Epithelial cell of proximal tubule (primary cell): Measurements from ENCODE around the gene CFAP57. TPM values are rescaled to one million over a fixed set of nuclear protein-coding genes. Genes with fewer than 3 reads are reported as not detected.

Experiments
- DNase-seq: peaks from one replicate; pipeline ENCODE4 v3.0.0-alpha.2; 2011; ENCODE audit warnings: low read depth
- H3K4me3 ChIP-seq: 2 replicates; pipeline ENCODE4 v1.5.1; 2011; ENCODE audit warnings: low read depth, mild to moderate bottlenecking, low read length
- total RNA-seq: library from RNA; depleted of rRNA; stranded (reverse); fragments of >200 nt; gene quantifications from 2 replicates; pipeline ENCODE4 v1.2.3, GENCODE V29; 2015
- TF ChIP-seq, protein P1 (sequence below): conservative IDR thresholded peaks from 2 replicates; pipeline ENCODE4 v1.5.1; 2012; ENCODE audit warnings: low read depth, mild to moderate bottlenecking, low read length

Gene CFAP57
- total RNA-seq, 1 donor from 2014 or later, result 0.46 TPM

DNA sequence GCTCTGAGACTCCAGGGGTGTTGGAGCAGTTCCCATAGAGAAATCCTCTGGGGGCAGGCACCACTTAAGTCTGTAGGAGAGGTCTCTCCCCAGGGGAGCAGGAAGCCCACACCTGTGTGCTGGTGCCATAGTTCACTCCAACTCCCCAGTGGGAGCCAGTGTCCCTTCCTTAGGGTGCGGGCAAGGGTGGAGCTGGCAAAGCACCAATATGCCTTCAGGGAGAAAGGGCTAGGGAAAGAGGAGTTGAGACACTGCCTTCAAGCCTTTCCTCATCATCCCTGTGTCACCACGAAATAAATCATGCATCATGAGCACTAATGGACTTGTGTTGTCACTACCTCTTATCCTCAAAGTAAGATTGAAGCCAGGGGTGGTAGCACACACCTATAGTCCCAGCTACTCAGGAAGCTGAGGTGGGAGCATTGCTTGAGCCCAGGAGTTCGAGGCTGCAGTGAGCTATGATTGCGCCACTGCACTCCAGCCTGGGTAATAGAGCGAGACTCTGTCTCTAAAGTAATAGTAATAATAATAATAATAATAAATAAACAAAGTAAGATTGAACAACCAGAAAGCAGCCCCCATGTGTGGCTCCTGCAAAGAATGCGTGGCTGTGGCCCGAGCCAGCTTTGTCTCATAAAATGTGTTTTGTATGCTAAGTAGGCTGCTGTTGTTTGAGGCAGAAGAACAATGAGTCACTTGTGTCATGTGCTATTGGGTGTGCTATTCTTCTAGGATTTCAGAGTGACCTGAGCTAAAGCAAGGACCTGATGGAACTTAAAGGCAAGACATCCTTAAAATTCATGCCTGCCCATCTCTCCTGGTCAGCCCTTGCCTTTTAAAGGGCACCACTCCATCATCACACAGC lies 122.0 kb downstream of the CFAP57 start:
- TF ChIP-seq, protein P1, sequence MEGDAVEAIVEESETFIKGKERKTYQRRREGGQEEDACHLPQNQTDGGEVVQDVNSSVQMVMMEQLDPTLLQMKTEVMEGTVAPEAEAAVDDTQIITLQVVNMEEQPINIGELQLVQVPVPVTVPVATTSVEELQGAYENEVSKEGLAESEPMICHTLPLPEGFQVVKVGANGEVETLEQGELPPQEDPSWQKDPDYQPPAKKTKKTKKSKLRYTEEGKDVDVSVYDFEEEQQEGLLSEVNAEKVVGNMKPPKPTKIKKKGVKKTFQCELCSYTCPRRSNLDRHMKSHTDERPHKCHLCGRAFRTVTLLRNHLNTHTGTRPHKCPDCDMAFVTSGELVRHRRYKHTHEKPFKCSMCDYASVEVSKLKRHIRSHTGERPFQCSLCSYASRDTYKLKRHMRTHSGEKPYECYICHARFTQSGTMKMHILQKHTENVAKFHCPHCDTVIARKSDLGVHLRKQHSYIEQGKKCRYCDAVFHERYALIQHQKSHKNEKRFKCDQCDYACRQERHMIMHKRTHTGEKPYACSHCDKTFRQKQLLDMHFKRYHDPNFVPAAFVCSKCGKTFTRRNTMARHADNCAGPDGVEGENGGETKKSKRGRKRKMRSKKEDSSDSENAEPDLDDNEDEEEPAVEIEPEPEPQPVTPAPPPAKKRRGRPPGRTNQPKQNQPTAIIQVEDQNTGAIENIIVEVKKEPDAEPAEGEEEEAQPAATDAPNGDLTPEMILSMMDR, result no peak
- DNase-seq, result peak; percentile 76
- no peak overlapping the region for H3K4me3 ChIP-seq

DNA sequence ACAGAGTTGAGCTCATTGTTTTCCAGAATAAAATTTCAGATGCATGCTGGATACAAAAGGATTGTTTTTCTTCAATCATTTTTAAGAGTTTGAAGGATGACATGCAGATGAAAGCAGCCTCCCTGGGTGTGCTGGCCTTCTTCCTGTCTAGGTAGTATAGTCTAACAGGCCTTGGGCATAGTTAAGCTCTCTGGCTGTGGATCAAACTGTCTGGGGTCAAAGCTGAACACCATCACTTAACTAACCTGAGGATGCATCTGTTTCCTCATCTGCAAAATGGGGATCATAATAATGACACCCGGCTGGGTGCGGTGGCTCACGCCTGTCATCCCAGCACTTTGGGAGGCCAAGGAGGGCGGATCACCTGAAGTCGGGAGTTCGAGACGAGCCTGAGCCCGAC lies 122.6 kb downstream of the CFAP57 start:
- no peak overlapping the region for H3K4me3 ChIP-seq
- no peak for DNase-seq
- TF ChIP-seq, protein P1, result no peak

DNA sequence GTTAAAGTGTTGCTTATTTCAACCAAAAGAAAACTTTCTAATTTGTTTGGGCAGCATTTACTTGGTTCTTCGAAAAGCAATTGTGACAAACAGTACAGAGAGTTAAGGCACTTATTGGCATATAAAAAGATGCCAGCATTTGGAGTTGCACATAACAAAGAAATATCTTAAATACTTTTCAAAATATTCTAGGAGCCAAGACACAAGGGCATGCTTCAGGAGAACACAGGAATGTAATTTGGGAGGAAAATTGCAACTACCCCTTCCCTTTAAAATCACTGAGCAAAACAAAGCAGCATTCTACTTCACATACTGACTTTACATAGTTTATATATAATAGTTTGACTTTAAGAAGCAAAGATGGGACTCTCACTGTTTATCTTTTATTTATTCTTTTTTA lies 124.1 kb downstream of the CFAP57 start:
- no peak overlapping the region for H3K4me3 ChIP-seq
- no peak for DNase-seq
- TF ChIP-seq, protein P1, result no peak

DNA sequence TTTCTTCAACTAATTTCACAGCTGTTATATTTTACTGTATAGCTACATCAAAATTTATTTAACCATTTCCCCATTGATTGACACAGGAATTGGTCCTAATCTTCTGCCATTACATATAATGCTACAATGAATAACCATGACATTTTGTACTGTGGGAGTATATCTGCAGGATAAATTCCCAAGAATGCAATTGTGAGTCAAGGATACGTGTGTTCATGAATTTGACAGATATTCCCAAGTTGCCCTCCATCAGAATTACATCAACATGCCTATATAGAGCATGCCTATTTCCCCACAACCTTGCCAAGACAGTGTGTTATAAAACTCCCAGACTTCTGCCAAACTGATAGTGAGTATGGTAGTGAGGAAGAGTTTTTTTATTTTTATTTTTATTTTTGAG lies 125.9 kb downstream of the CFAP57 start:
- no peak for DNase-seq
- H3K4me3 ChIP-seq, result no peak overlapping the region
- TF ChIP-seq, protein P1, result no peak

DNA sequence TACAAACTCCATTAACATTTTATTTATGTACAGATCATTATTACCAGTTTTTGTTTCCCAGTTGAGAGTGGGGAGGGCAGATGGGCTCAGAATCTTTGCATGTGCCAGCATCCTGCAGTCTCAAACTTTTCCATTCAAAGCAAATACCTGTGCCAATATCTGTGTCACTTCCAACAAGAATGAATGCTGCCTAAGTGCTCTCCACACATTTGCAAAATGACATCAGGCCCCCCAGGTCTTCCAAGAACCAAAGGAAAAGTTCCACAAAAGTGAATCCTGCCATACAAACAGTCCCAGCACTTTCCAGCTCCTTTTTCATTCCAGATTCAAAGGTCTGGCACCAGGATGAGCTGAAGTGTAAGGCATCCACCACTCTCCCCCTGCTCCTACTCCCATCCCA lies 127.0 kb downstream of the CFAP57 start:
- no peak overlapping the region for H3K4me3 ChIP-seq
- TF ChIP-seq, protein P1, result no peak
- DNase-seq, result no peak

DNA sequence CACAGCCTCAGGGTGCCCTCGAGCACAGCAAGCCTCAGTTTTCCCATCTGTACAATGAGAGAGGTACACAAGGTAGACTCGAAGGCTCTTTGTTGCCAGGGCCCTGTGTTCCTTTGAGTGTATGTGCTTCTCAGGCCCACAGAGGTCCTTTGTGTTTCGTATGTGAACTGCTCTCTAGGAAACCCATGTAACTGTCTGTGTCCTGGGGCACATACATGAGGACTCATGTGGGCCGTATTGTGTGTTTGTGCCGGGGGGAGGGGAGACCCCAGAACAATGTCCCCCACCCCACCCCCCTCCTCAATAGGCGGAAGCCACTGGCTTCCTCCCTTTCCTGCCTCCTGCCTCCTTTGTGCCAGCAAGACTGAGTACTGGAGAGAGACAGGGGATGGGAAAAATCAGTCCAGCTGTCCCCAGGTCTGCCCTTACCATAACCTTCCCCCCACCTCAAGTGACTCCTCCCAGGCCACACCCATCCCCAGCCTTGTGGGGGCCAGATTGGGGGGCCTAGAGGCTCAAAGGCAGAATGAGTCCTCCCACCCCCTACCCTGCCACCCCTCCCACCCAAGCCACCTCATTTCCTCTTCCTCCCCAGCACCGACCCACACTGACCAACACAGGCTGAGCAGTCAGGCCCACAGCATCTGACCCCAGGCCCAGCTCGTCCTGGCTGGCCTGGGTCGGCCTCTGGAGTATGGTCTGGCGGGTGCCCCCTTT lies 128.4 kb downstream of the CFAP57 start, which contains the start of gene TIE1:
Gene TIE1, plus strand, starts transcription at position 605 of the 717 bp plus-strand sequence. Its CDS starts 90 bp downstream, at position 695.
- DNase-seq, result no peak
- TF ChIP-seq, protein P1, result no peak
- H3K4me3 ChIP-seq, result no peak within 1 kb of the TSS

DNA sequence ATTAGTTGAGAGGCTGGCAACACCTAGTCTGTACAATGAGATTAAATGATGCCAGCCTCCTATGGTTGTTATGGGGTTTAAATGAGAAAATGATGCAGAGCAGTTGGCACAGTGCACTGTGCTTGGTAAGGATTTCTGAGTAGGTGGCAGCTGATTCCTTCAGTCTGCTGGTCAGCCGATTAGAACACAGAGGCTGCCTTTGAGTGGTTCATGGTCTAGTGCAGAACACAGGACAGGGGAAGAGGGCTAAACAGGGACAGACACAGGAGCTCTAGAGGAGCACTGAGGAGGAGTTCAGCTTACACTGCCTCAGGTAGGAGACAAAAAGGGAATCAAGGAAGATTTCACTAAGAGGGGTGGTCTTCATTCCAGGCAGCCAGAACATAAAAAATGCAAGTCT lies 130.1 kb downstream of the CFAP57 start:
- no peak overlapping the region for H3K4me3 ChIP-seq
- TF ChIP-seq, protein P1, result no peak
- DNase-seq, result no peak
